SHP77 (cell line): ENCODE measurements around the gene CEP135.

Experiments
- DNase-seq, 2 experiments: peaks; one replicate each; lab custom pipeline; 2025; lab: John Stamatoyannopoulos, UW

Gene CEP135

DNA sequence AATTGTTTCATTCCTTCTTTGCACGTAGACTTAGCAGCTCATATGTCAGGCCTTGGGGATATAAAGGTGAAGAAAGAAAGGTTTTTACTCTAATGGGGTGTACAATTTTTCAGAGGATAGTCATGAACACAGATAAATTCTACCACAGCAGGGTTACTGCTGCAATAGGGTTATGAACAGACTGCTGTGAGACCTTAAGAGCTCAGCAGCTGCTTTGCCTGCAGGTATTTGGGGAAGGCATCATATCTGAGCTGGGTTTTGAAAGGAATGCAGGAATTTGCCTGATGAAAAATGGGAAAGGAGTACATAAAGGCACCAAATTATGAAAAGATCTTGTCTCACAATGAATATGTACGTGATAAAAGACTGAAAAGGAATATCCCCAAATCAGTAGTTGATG is 128.9 kb downstream of the CEP135 start:
- no peak for DNase-seq

DNA sequence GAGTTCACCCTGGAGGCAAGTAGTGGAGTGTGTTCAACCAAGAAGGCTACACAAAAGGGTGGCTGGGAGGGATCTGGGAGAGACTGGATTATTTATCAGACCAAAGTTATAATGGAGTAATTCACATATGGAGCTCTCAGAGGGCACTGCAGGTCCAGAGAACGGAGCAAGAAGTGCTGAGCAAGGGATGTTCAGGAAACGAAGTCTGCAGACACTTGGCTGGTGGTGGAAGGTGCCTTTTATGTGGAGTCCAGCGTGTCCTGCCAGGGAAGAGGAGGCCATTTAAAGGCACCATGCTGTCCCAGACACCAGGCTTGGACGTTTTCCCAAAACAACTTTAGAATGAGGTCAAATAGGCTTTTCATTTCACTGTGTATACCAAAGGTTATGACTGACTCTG is 130.1 kb downstream of the CEP135 start:
- no peak for DNase-seq

DNA sequence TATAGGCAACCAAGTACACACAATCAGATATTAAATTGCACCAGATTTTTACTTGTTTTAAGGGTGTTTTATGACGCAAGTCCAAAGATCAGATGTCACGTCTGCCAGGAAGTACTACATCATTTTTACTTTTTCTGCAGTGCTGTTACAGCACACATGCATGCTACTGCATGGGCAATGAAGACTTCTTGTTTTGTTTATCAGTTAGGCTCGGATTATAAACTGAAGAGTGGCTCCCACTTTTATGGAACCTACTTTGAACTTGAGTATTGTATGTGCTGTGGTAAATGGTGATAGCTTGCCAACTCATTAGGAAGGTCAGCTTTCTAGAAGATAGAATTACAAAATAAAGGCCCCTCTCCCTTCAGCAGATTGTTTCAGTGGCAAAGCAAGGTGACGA is 131.6 kb downstream of the CEP135 start:
- DNase-seq = no peak

DNA sequence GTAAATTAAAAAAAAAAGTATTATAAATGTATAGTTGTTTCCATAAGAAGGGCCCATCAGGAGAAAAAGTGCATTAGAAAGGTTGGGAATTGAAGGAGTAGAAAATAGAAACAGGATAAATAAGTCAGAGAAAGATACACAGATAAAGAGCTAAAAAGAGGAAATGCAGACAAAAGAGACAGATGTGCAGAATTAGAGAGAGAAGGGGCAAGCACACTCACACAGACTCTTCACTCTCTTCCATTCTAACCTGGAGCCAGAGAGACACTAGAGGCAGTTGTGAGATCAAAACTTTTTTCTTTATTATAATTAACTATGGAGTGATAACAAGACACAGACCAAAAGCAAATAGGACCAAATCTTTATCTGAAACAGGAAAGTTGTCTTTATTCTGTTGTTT is 134.1 kb downstream of the CEP135 start:
- no peak for DNase-seq
